ENCODE measurements around the gene FHOD3. TPM values are rescaled to one million over a fixed set of nuclear protein-coding genes. Genes with fewer than 3 reads are reported as not detected.

FHOD3 gene
- total and polyA plus RNA-seq, 2 of the 8 experiments (the other 6 are each of a cell fraction or from before 2014, with no cell fraction given), result 9.7 to 10.5 TPM

DNA sequence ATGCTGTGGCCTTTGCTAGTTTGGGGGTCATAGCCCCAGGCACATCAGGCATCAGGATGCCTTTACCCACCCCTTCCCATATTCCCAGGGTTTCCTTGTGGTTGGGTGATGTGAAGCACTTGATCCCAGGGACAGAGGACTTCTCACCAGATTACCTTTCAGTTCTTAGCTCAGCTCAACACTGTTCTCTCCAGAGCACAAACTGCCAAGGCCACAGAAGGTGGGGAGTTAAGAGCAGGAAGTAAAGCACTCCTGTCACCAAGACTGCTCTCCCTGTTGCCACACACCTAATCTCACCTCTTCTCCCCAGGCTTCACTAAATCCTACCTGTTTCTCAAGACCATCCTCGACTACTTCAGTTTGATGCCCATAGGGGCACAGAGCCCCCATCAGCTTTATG is 25.9 kb downstream of the FHOD3 start:
- no peak overlapping the region for H3K27ac ChIP-seq (ENCODE audit: low read depth, low read length)
- H2BK5ac ChIP-seq (ENCODE audit: low read depth, low read length), result no peak overlapping the region
- POLR2A ChIA-PET (ENCODE audit: partially characterized antibody), result interaction anchor here (0.6 kb wide), 1 partner anchor 135 kb away, joined by 3 read pairs; no protein-coding TSS in a partner anchor
- CTCF ChIA-PET (ENCODE audit: partially characterized antibody), result interaction anchor here (1.4 kb wide), 1 partner anchor 26 kb away, joined by 3 read pairs; the partner anchor contains the start of gene FHOD3
- TF ChIP-seq RNF2 (IDR thresholded peaks at IDR 0.05; ENCODE audit: borderline replicate concordance, low read depth, low read length, missing control alignments, poor library complexity, severe bottlenecking) (no peak), EGR1 (IDR thresholded peaks at IDR 0.05; ENCODE audit: borderline replicate concordance, low read depth, low read length) (no peak), CBX5 (IDR thresholded peaks at IDR 0.05; ENCODE audit: low read depth, low read length) (no peak)
- H3K4me3 ChIP-seq (ENCODE audit: extremely low read depth in 1 of 4, insufficient read depth in 2 of 4, low read depth in 3 of 4, low read length in 4 of 4), result no peak overlapping the region
- no peak overlapping the region for H3K23ac ChIP-seq (ENCODE audit: insufficient read length)
- no peak overlapping the region for H4K5ac ChIP-seq (ENCODE audit: insufficient read length, low read depth, low read length)
- H2BK15ac ChIP-seq (ENCODE audit: low read length), result no peak overlapping the region
- peaks cover 2% of the 10 kb centered on the region in 2 experiments for H4K20me1 ChIP-seq (replicated peaks in 1 of 2; ENCODE audit: control insufficient read depth in 1 of 2, insufficient read depth in 2 of 2, low read length in 2 of 2)
- no peak overlapping the region for H2AFZ ChIP-seq (ENCODE audit: low read length)
- H3K56ac ChIP-seq (replicated peaks; ENCODE audit: insufficient read length, low read depth, low read length), result no peak overlapping the region
- no peak overlapping the region for H3K18ac ChIP-seq (ENCODE audit: extremely low read depth, low read length)
- H4K91ac ChIP-seq (replicated peaks; ENCODE audit: insufficient read length, low read length), result no peak overlapping the region
- no peak overlapping the region for H3K9ac ChIP-seq (replicated peaks in 1 of 4; ENCODE audit: extremely low read depth in 1 of 4, low read depth in 3 of 4, low read length in 3 of 4)
- no peak for FAIRE-seq
- 85% methylated on average over 1 of the region's 1 CpG; no CpG with 5 or more reads in 1 of the 2 experiments for WGBS, 2 experiments (ENCODE audit: extremely low coverage in 1 of 2, insufficient coverage in 1 of 2, insufficient read length in 1 of 2, insufficient replicate concordance in 2 of 2, low coverage in 1 of 2, low lambda C conversion rate in 2 of 2, missing lambda C conversion rate in 1 of 2)
- no peak overlapping the region for H3K14ac ChIP-seq (ENCODE audit: insufficient read length)
- no peaks in the 10 kb centered on the region for H3K79me2 ChIP-seq (ENCODE audit: control insufficient read depth in 1 of 2, insufficient read depth in 2 of 2, low read length in 2 of 2)
- no peaks in the 10 kb centered on the region for H3K27me3 ChIP-seq (replicated peaks in 1 of 4; ENCODE audit: control insufficient read depth in 3 of 4, extremely low read depth in 1 of 4, insufficient read depth in 3 of 4, low read length in 3 of 4)
- no peak overlapping the region for H4K8ac ChIP-seq (ENCODE audit: extremely low read depth, insufficient read depth, low read length)
- H2BK12ac ChIP-seq (ENCODE audit: low read depth, low read length), result no peak overlapping the region
- H3K36me3 ChIP-seq (ENCODE audit: control insufficient read depth in 2 of 4, insufficient read depth in 4 of 4, low read length in 3 of 4), result no peaks in the 10 kb centered on the region
- no peaks in the 10 kb centered on the region for H3K9me3 ChIP-seq (ENCODE audit: insufficient read depth in 2 of 2, low read depth in 1 of 2, low read length in 1 of 2)
- no peaks in the 10 kb centered on the region for H3K23me2 ChIP-seq (ENCODE audit: low read depth, low read length)
- DNase-seq (ENCODE audit: low read depth in 1 of 2, low spot score in 2 of 2), result no peak
- no peak overlapping the region for H3K4me2 ChIP-seq (ENCODE audit: insufficient read depth in 1 of 2, low read depth in 2 of 2, low read length in 2 of 2)
- H3K4ac ChIP-seq (replicated peaks; ENCODE audit: insufficient read length, low read depth, low read length), result no peak overlapping the region
- H2BK120ac ChIP-seq (replicated peaks; ENCODE audit: low read depth, low read length), result no peak overlapping the region
- peaks cover 2% of the 10 kb centered on the region for H3K79me1 ChIP-seq (ENCODE audit: low read depth, low read length)
- H3K4me1 ChIP-seq (replicated peaks in 1 of 4; ENCODE audit: control insufficient read depth in 3 of 4, insufficient read depth in 4 of 4, low read length in 3 of 4), result no peaks in the 10 kb centered on the region; a peak in 2 of 7 replicates
- H2AK5ac ChIP-seq (ENCODE audit: low read depth, low read length), result no peak overlapping the region
- H2BK20ac ChIP-seq (ENCODE audit: low read length), result no peak overlapping the region
